A549 (cell line): ENCODE results near the gene CCDC74B.

Source experiments
- CTCF ChIP-seq: fragments of >200 bp; sonication (Bioruptor Twin); formaldehyde crosslinking; IDR thresholded peaks from 3 replicates; pipeline ENCODE4 v1.5.1; 2016
- EHMT2 ChIP-seq: fragments of 200-600 bp; sonication (generic); IDR thresholded peaks from 2 replicates; pipeline ENCODE4 v1.6.1; 2016; ENCODE audit warnings: antibody characterized with exemption, low read depth, mild to moderate bottlenecking, moderate library complexity
- EP300 ChIP-seq, 2 experiments: fragments of >200 bp; sonication (Bioruptor Twin); formaldehyde crosslinking; IDR thresholded peaks; 2 replicates in 1 of 2; 3 replicates in 1 of 2; pipeline ENCODE4 v1.6.1; 2016 to 2017
- JUNB ChIP-seq: fragments of >200 bp; sonication (Bioruptor Twin); formaldehyde crosslinking; IDR thresholded peaks from 2 replicates; pipeline ENCODE4 v1.6.1; 2016
- MAX ChIP-seq: IDR thresholded peaks from 2 replicates; pipeline ENCODE4 v1.6.1; 2012
- POLR2AphosphoS2 ChIP-seq: conservative IDR thresholded peaks from 2 replicates; pipeline ENCODE4 v1.6.1; 2012; ENCODE audit warnings: low read length, improper control_type of control experiment, inconsistent platforms
- RAD21 ChIP-seq, 2 experiments: fragments of >200 bp in 1 of 2; sonication (Bioruptor Twin) in 1 of 2; formaldehyde crosslinking in 1 of 2; IDR thresholded peaks in 1 of 2; conservative IDR thresholded peaks in 1 of 2; 2 replicates in 1 of 2; 3 replicates in 1 of 2; pipeline ENCODE4 v1.6.1; 2012 to 2018; ENCODE audit warnings: inconsistent platforms in 1 of 2
- RCOR1 ChIP-seq: fragments of 150-350 bp; IDR thresholded peaks from 2 replicates; pipeline ENCODE4 v1.6.1; 2014; ENCODE audit warnings: antibody characterized with exemption, low read length, low read depth

GRCh38 chr2:130160131-130160530, 15.2 kb upstream of the CCDC74B start:
- TF ChIP-seq CTCF, result no peak
- no peak for TF ChIP-seq RCOR1
- no peak for TF ChIP-seq POLR2AphosphoS2
- TF ChIP-seq EHMT2, result no peak
- no peak for TF ChIP-seq JUNB
- no peak for TF ChIP-seq EP300 (IDR thresholded peaks at IDR 0.05)
- no peak for TF ChIP-seq MAX
- no peak for TF ChIP-seq RAD21 (conservative IDR thresholded peaks at IDR 0.05 in 1 of 2, IDR thresholded peaks at IDR 0.05 in 1 of 2)
